Islet of Langerhans (tissue), 1 donor: ENCODE measurements around the gene PREX1.

Experiments used
- FAIRE-seq: peaks from one replicate; lab custom pipeline; 2011; peaks lifted over from hg19 to GRCh38; lab: Jason Lieb, UNC

PREX1 gene

GRCh38 chr20:48619126-48620101 is 208.4 kb downstream of the PREX1 start:
- no peak for FAIRE-seq

- FAIRE-seq, result no peak
Measured at GRCh38 chr20:48618631-48619030, 209.2 kb downstream of the PREX1 start.

GRCh38 chr20:48618052-48618451 is 209.7 kb downstream of the PREX1 start:
- FAIRE-seq, result no peak

DNA sequence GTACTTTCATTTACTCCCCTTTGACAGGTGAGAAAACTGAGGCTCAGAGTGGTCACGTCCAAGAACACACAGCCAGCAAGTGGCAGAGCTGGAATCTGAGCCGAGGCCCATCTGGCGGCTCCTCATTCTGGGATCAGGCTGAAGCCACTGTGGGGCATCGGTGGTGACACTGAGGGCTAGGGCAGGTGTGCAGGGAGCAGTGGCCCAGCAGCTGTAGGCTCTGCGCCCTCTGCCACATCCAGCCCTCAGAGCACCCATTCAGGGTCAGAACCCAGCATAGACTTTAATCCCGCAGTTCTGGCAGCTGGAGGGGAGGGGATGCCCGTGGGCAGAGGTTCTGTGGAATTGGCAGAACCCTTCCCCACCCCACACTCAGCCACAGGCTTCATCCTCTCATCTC is 210.3 kb downstream of the PREX1 start:
- no peak for FAIRE-seq

DNA sequence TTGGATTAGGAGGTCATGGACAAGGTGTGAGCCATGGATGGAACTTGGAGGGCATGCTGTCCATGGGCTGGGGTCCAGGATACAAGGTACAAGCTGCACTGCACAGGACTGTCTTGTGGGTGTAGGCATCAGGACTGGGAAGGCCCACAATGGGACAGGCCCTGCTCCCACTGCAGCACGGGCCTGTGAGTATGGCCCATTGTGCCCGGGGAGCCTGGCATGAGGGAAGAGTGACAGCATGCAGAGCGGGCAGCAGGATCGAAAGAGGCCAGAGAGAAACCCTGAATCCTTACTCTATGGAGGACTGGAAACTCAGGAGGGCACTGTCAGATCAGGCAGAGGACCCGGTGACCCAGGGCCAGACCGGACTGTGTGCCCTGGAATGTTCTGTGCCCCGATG is 211.3 kb downstream of the PREX1 start:
- FAIRE-seq, result no peak

GRCh38 chr20:48615871-48616270 is 211.9 kb downstream of the PREX1 start:
- FAIRE-seq, result no peak

DNA sequence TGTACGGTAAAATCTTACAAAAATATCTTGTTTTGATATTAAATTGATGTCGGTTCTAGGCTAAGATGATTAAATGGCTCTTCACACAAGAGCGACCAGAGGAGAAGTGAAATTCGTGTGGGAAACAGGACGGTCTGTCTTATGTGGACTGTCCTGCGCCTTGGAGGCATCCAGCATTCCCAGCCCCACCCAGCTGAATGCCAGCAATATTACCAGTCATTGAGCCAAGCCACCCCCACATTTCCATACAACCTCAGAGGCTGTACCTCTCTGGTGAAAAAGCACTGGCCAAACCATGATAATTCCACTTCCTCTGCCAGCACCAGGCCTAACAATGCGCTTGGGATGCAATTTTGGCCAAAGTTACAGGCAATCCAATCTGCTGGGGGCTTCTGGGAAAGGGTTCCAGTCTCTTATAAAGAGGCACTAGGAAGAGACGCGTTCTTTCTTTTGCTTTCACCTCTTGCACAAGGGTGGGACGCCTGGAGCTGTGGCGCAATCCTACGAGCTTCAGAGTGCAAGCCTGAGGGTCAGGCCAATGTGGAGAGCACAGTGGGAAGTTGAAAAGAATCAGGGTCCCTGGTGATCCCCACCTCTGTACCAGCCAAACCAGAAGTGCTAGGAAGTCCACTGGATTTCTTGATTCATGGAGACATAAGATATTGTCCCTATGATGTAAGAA is 213.1 kb downstream of the PREX1 start:
- no peak for FAIRE-seq

DNA sequence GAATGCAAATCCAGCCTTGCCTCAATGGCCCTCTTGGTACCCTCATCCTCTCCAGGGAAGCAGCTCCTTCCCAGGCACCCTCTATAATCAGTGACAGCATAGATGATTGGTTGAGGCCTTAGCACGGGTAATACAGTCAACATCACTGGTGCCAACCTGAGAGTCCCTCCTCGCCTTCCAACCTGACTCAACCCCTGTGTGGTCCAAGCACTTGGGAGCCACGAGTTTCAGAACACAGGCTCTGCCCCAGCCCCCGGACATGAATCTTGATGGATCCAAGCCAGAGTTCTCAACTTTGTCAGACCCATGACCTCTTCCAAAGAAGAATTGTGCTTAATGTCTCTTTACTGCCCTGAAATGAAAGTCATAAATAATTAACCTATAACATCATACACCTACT is 213.9 kb downstream of the PREX1 start:
- FAIRE-seq, result no peak

DNA sequence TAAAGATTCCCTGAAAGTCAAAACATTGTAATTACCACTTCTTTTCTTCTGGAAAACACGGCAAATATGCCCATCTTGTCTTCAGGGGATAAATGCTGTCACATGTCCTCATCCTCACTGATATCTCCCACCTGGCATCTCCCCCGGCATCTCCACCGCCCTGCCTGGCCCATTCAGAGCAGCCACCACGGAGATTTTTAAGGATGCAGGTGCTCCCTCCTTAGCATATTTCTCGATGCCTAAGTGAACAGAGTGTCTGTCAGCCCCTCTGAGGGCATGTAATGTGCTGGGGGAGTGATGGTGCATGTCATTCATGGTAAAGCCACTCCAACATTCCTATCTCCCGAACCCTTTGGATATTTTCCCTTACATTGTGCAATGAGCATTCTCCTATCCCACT is 215.5 kb downstream of the PREX1 start:
- no peak for FAIRE-seq

- FAIRE-seq, result no peak
Measured at GRCh38 chr20:48610996-48611395, 216.8 kb downstream of the PREX1 start.

- no peak for FAIRE-seq
Measured at GRCh38 chr20:48609491-48609978, 218.3 kb downstream of the PREX1 start.

GRCh38 chr20:48608756-48609155 is 219.0 kb downstream of the PREX1 start:
- FAIRE-seq, result no peak

GRCh38 chr20:48607544-48607865 is 220.3 kb downstream of the PREX1 start:
- FAIRE-seq, result no peak

- FAIRE-seq, result no peak
Measured at GRCh38 chr20:48606841-48607543, 220.8 kb downstream of the PREX1 start.

GRCh38 chr20:48606172-48606840 is 221.5 kb downstream of the PREX1 start:
- FAIRE-seq, result no peak

- FAIRE-seq, result no peak
Measured at GRCh38 chr20:48605364-48606171, 222.2 kb downstream of the PREX1 start.

- no peak for FAIRE-seq
Measured at GRCh38 chr20:48604936-48605335, 222.9 kb downstream of the PREX1 start.

DNA sequence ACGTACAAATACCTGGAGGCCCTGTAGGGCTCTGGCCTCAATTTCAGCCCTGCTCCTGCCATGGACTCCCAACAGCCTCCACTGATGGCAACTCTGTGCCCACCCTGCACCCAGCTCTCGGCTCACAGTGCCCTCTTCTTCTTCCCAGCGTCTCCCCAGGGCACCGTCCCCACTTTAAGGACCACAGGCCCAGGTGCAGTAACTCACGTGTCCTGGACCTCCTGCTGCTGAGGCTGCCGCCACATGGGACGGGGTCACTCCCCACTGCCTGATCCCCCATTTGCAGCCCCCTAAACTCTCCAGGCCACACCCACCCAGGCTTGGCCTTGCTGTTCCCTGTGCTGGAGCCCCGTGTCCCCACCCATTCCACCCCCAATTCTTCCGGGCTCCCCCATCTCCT is 223.4 kb downstream of the PREX1 start:
- FAIRE-seq, result no peak

DNA sequence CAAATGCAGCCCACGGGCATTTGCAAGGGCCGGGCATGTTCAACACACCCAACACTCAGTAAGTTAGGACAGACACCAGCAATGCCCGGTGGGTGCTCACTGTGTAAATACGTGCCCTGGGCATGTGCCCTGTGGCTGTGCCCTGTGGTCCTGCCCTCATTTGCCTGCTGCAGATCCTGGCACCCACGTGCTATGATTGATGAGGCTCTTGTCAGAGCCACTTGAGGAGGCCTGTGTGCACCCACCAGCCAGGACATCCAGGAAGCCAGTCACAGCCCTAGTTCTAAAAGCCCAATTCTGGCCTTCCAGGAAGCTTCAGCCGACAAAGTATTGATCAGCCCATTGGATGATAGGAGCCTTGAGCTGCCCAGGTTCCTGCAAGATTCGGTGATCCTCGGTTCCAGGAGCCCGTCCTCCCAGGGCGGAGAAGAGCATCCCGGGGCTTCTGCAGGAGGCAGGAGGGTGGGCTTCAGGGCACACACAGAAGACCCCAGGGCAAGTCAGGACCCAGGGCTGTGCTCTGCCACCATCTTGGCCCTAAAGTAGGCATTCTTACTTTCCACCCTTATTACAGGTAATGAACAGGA is 223.9 kb downstream of the PREX1 start:
- no peak for FAIRE-seq

DNA sequence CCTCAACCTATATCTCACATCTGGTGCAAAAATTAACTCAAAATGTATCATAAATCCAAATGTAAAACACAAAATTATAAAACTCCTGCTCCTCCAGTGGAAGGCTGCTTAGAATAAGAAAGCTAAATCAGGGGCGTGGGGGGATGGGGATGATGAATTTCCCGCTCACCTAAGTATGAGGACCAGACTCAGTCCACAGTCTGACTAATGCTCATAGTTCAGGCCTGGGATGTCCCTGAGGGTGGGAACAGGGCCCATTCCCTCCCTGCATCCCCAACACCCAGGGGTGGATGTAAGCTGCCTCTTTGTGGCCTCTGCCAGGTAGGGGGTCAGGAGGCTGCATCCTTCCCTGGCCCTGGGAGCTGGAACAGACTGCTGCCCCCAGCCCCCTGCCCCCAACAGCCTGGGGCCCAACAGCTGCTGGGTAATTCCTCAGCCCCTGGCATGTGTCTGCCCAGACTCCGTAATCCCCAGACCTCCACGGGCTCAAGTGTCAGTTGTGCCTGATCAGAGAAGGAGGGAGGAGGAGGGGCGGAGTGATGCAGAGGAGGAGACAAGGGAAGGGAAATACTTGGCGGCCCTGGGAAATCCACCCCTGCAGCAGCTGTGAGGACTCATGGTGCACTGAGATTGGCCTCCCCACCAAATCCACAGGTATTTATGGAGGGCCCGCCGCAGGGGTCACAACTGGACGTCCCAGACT is 224.5 kb downstream of the PREX1 start:
- FAIRE-seq, result no peak
